NCI-H524 (cell line): ENCODE data around the gene CDC14A.
"Not testable (repeated sequence)": the region's sequence is repeated elsewhere in the genome, so short reads cannot be mapped to it uniquely, and the experiment has no call there.

Source experiments
- DNase-seq, 2 experiments: peaks; one replicate each; lab custom pipeline; 2025; lab: John Stamatoyannopoulos, UW

The CDC14A gene

DNA sequence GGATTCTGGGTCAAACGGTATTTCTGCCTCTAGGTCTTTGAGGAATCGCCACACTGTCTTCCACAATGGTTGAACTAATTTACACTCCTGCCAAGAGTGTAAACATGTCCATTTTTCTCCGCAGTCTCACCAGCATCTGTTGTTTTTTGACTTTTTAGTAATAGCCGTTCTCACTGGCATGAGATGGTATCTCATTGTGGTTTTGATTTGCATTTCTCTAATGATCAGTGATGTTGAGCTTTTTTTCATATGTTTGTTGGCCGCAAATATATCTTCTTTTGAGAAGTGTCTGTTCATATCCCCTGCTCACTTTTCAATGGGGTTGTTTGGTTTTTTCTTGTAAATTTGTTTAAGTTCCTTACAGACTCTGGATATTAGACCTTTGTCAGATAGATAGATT is 53.6 kb downstream of the CDC14A start:
- not testable (repeated sequence) for DNase-seq

DNA sequence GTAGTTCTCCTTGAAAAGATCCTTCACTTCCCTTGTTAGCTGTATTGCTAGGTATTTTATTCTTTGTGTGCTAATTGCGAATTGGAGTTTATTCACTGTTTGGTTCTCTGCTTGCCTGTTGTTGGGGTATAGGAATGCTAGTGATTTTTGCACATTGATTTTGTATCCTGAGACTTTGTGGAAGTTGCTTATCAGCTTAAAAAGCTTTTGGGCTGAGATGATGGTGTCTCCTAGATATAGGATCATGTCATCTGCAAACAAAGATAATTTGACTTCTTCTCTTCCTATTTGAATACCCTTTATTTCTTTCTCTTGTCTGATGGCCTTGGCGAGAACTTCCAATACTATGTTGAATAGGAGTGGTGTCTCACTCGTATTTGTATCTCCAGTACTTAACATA is 55.1 kb downstream of the CDC14A start:
- not testable (repeated sequence) for DNase-seq

DNA sequence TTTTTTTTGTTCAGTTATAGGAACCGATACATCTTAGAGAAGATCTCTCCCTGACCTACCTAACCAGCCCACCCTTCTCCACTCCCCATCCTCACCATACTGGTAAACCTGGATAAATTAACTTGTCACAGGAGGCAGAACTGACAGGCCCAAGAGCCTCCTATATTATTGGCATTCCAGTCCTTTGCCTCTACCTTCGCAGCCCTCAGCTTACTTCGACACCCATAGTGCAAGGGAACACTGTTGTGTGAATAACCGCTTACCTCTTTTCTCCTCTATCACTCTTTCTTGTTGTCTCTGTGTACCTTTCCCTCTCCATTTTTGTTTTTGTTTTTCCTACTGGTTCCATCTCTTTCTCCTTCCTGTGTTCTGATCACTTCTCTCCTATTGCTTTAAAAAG is 58.7 kb downstream of the CDC14A start:
- DNase-seq = no peak

DNA sequence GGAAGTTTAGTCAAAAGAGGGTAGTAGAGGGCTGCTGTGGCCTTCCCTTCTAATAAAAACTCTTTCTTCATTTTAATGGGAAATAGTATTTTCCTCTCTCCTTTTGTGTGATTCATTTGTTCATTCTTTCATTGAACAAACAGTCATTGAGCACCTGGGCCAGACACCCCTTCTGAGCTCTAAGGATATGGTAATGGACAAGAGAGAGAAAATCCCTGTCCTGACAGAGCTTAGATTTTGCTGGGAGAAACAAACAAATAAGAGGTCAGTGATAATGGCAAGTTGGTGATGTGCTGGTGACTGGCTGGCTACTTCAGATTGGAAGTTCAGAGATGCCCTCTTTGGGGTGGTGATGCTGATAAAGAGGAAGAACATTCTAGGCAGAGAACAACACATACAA is 59.3 kb downstream of the CDC14A start:
- no peak for DNase-seq

DNA sequence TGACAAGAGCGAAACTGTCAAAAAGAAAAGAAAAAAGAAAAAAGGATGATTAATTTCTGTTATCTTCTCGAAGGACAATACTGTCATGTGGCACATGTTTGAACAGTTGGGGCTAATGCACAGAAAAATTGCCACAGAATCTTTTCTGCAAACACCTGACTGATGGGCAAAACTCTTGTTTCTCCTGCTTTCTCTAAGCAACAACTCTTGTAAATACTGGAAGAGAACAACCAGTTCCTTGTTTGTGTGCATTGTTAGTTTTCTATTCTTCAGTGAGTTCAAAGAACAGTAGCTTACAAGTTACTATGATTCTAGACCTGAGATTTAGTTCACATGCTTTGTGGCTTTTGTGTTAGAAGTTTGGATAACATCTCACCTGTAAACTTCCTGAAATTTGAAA is 60.7 kb downstream of the CDC14A start:
- no peak for DNase-seq

DNA sequence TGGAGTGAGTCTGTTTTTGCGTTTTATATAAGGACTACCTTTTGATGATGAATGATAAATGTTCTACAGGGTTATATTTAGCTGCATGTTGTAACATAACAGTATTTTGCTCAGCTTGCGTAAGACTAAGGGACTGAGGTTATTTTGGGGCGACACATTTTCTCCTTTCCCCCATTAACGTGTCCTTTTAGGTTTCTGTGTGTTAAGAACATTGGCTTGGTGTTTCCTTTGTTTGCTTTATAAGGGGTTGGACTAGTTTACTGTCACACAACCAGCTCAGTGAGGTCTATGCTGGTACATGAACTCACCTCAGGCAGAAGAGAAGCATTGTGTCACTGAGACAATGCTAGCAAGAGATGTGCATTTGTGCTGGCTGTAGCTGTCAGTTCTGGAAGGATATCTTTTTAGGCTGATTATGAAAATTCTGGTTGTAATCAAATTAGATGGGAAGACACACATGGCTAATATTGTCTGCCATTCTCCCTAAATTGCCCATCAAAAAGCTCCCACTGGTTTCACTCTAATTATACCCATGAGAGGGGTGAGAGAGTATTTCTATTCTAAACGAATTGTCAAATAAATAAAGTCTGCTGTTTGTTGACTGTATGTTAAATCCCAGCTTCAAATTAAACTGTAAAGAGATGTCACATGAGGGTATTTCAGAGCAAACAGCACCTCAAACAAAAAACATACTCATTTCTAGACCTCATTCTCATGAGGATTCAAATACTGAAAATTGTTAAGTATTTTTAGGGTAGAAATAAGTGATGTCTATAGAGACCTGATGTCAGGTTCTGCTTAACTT is 62.6 kb downstream of the CDC14A start:
- DNase-seq = no peak

DNA sequence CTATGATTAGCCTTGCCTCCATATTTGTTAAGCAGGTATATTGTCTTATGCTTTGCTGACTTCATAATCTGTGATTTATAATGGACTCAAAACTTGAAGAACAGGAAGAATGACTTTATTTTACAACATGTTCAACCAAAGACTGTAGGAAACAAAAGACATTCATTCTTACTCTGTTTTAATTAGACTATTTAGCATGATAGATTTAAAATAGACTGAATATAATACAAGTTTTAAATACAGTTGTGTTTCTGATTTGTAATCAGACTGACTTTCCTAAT is 63.1 kb downstream of the CDC14A start:
- DNase-seq = no peak

DNA sequence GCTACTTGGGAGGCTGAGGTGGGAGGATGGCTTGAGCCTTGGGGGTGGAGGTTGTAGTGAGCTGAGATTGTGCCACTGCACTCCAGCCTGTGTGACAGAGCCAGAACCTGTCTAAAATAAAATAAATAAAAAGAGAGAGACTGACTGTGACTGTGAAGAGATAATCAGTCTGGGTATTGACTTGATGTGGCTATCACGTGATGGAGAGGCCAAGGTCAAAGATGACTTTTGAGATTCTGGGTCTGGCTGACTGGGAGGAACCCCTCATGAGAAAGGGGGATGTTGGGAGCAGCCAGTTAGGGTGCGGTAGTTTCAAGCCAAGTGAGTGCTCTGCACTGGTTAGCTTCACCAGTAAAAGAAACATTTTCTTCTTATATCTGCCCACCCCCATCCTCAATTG is 66.8 kb downstream of the CDC14A start:
- no peak for DNase-seq

DNA sequence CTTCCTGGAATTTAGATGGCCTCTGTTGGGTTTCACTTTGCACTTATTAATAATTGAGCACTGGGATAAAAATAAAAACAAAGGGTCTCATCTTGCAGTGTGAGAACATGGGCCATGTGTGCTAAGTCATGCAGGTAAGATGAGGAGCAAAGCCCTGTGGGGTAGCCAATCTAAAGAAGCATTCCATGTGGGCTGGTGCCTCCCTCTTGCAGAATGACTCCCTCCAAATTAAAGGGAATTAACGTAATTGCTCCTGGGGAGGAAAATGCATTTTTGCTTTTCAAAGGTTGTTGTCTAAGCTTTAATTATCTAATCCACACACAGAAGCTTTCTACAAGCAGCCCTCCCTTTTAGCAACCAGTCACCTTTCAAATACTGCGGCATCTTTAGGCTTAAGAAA is 69.8 kb downstream of the CDC14A start:
- no peak for DNase-seq

DNA sequence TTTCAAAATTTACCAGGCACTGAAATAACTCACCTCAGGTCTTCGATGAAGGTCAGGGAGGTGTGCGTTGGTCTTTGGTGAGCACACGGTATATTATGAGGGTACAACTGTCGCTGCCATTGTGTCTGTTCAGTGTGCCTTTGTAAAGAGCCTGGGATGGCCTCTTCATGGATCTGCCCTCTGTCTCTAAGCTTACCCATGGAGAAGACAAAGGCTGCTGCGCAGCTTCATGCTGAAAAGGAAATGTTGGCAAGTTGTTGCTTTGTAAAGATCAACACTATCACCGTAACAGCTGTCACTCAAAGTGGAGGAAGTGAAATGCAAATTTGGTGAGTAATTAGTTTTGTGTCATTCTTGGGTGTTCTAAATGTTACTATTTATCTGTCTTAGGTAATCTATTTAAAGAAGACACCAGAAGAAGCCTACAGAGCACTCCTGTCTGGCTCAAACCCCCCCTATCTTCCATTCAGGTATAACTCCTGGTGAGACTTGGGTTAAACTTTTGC is 71.6 kb downstream of the CDC14A start:
- DNase-seq = no peak

DNA sequence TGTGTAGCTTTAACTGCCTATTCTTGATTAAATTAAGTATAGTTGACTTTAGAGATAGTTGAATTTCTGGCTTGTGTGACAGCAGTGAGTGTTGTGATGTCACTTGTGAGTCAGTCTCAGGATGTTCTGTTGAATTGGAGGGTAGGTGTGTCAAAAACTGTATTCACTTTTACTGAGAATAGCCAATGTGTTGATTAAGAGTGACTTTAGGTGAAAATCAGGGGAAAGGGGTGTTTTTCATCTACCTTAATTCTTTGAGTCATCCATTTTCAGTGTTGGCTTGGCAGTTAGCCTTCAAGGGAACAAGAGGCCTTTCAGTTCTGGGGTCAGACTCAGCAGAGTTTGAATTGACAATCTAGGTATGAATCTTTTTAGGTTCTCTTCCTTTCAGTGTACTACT is 75.9 kb downstream of the CDC14A start:
- DNase-seq = no peak

DNA sequence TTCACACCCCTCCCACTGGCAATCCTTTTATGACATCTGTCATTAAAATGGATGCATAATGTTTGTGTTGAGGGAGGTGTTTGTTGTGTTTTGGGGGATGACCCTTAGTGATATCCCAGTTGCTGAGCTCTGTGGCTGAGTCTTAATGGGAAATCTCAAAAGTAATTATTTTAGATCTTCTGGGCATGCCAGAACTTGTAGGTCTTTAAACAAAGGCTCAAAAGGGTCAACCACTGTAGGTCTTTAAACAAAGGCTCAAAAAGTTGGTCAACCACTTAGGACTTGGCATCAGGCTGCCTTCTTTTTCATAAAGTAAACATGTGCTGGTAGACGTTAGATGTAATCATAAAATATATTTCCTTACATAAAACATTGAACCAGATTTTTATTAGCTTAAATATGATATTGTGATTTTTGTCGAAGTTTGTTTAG is 78.0 kb downstream of the CDC14A start:
- no peak for DNase-seq

DNA sequence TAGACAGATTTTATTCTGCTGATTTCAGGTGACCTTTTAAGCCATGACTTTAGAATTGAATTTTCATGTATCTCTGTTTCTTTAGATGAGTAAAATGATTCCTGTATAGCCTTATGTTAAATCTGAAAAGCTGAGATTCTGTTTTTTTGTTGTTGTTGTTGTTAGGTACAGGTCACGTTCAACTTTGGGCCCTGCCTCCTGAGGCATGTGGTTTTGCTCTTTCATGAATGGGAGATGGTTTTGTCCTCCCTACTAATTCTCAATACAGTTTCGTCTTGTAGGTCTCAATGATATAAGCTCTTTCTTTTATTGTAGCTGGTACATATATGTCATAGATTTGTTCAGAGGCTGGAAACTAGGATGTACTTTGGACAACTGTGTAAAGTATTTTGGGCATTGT is 79.6 kb downstream of the CDC14A start:
- DNase-seq = no peak

DNA sequence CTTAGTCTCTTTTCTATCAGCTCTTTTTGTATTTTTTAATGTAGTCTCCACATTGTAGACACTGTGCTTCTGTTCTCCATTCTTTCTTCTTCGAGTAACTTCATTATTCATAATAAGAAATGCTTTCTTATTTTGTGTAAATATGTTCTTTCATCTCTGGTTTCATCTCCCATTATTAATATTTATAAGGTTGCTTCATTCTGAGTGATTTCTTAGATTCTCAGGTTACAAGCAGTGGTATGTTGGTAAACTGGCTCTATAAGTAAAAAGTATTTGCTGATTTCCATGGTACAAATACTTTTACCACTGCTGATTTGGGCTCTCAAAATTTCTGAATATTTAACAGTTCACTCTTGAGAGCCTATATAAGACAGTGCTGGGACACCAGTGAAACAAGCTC is 81.3 kb downstream of the CDC14A start:
- DNase-seq = no peak

DNA sequence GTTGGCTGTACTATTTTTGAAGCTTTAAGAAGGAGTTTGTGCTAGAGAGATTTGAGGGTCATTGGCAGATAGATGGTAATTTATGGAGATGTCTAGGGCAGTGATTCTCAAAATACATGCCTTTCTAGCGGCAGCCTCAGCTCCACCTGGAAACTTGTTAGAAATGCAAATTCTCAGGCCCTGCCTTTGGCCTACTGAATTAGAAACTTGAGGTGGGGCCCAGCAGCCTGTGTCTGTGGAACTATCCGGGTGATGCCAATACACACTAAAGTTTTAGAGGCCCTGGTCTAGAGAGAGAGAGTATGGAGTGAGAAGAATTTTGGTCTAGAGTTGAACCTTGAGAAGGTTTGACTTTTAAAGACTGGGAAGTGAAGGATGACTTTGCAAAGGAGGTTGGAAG is 82.5 kb downstream of the CDC14A start:
- DNase-seq = no peak

DNA sequence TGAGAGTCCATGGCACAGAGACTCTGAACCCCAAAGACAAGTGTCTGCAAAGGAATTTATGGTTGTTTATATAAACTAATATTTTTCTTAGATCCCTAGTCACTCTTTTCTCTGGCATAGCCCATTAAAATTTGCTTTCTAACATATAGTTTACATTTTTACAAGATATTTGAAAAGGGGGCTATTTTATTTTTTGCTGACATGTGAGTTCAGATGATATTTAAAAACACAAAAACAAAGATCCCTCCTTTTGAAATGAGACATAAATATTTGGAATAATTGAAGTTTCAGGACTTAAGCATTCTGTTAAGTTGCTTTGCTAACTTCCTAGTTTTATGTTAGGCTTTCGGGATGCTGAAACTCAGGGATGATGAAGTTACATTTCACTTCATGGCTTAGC is 86.1 kb downstream of the CDC14A start:
- DNase-seq = no peak

DNA sequence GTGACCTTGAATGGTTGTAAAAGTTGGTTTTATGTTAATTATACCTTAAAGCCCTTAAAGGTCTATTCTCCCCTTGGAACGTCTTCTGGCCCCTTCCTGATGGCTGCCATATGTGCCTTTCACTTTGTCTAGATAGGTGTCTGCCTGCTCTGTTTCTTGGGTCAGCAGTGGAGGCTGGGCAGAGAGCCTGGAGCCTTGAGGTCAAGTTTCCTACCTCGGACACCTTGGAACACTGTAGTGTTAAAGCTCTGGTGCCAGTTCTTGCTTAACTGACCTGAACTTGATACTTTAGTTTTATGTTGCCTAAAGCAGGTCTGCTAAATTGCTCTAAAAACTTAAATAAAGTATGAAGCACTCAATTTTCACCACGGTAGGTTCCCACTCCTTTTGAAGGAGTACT is 86.5 kb downstream of the CDC14A start:
- no peak for DNase-seq

DNA sequence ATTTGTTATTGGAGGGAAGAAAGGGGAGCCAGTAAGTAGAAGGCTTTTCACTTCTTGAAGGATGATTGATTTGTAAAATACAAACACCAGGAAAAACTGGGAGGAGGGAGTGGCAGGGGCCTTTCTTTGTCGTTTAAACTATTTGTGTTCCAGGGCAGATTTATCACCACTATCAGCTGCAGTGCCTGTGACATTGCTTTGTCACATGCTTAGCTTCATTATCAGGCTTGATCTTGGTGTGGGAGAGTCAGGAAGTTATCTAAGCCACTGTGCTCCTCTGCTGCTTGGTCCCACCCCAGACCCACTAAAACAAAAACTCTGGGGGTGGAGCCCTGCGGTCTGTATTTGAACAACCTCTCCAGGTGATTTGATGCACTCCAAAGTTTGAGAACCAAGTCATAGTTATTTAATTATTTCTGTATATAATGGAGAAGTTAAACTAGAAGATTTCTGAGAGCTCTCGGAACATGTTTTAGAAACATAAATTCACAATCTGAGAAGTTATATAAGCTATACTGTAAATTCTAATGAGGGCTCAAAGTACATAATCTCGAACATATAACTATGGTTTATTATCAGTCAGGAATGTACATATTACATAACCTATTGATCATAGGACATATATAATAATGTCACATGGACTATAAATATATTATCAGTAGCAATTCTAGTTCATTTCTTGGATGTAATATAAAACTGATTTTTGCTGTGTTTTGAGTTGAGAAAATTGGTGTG is 87.9 kb downstream of the CDC14A start:
- no peak for DNase-seq

DNA sequence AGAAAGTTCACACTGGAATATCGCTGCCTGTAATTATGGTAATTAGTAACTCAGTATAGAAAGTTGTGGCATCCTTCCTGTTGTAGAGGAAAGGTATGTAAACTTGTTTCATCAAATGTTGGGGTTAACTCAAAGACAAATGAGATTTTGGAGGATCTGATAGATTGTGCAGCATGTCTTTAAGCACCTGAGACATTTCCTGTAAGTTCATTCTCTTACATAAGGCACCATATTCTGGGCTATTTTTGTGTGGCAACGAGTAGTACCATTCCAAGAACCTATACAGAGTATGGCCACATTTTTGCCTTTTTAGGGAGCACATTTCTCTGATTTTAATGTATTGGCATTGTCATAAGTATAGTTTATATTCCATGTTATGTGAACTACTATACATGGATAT is 88.8 kb downstream of the CDC14A start:
- no peak for DNase-seq

DNA sequence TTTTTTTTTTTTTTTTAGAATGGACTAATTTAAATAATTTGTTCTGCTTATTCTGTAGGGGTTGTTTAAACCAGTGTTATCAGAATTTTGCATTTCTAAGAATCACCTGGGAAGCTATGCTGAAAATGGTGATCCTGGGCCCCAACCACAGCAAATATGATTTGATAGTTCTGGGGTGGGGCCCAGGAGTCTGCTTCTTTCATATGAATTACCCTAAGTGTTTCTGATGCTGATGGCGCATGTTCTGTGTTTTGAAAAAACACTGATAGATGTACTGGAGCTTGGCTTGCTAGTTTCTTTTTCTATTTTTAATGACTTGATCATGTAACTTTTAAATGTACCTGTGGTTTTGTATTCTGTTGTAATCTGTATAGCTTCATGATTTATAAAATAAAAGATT is 89.3 kb downstream of the CDC14A start:
- DNase-seq = no peak

DNA sequence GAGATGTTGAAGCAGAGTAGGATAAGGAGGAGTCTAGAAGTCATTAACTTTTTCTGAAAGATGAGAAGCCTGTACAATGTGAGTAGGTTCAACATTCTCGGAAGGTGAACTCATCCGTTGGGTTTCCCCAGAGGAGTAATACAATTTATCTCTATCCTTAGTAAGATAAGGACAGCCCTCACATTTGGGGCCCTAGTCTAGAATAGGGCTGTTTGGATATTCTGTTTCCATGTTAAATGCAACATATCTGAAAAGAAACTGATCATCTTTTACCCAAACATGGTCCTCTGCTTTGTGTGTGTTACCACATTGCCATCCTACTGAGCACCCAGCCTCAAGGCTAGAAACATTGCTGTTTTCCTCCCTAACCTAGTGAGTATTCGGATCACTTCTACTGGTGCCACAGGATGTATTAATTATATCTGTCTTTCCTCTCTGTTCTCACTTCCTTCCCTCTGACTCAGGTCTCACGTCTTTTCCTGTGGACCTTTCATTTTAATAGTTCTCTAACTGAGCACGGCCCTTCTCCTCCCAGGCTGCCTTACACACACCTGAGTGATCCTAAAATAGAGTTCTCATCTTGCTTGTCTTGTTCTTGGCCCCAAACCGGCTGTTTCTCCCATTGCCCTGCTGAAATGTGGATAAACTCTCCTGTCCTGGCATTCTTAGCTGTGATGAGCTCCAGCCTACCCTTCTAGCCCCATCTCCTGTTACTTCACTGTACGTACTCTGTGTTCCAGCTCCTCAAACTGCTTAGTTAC is 91.7 kb downstream of the CDC14A start:
- DNase-seq = no peak

DNA sequence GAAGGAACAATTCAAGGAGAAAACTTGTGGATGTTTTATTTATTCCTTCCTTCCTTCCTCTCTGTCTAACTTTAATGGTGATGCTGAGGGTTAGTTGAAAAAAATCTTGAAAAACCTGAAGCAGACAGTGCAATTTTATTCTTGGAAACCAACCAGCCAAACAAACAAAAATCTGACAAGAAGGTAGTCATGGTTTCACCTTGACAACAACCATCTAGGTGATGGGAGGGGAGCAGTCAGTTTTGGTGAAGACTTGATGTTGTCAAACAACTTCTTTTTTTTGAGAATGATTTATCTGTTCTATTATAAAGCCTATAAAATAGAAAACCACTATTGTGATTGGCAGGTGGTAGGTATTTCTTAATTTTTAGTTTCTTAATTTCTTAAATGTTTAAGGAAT is 93.3 kb downstream of the CDC14A start:
- DNase-seq = no peak

DNA sequence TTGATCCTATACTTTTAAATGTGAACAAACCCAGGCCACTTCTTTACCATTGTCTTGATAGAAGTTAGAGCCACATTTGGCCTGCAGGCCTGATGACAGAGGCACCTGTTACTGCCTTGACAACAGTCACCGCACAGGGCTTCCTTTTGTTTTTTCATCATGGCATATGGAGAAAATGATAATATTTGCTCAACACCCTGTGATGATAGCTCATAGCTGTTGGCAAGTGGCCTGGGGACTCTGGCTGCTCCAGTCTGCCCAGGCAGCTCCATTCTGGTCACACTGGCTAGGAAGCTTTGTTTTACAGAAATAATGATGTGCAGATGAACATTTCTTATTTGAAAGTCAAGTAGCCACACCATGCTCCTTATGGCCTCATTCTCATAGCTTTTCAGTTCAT is 96.1 kb downstream of the CDC14A start:
- no peak for DNase-seq
